NCI-H510A (cell line): ENCODE data around the gene CLDN9.

Experiments
- DNase-seq: peaks from one replicate; lab custom pipeline; 2025; lab: John Stamatoyannopoulos, UW

The CLDN9 gene

GRCh38 chr16:3056336-3057180 is 43.8 kb downstream of the CLDN9 start:
- no peak for DNase-seq

GRCh38 chr16:3057181-3058138 is 44.7 kb downstream of the CLDN9 start:
- DNase-seq = no peak

DNA sequence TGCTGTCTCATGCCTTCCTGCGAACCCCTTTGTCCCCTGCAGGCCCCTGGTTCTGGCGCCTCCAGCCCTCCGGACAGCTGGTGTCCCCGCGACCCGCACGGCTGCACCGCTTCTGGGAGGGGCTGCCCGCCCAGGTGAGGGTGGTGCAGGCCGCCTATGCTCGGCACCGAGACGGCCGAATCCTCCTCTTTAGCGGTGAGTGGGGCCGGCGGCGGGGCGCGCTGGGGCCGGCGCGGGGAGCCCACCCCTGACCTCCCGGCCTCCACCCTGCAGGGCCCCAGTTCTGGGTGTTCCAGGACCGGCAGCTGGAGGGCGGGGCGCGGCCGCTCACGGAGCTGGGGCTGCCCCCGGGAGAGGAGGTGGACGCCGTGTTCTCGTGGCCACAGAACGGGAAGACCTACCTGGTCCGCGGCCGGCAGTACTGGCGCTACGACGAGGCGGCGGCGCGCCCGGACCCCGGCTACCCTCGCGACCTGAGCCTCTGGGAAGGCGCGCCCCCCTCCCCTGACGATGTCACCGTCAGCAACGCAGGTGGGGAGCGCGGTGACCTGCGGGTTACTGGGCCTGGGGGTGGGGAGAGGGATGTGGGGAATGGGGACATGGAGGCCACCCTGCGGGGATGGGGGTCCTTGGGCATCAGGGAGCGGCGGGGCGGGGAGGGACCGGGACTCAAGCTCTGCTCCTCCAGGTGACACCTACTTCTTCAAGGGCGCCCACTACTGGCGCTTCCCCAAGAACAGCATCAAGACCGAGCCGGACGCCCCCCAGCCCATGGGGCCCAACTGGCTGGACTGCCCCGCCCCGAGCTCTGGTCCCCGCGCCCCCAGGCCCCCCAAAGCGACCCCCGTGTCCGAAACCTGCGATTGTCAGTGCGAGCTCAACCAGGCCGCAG is 45.7 kb downstream of the CLDN9 start:
- no peak for DNase-seq

DNA sequence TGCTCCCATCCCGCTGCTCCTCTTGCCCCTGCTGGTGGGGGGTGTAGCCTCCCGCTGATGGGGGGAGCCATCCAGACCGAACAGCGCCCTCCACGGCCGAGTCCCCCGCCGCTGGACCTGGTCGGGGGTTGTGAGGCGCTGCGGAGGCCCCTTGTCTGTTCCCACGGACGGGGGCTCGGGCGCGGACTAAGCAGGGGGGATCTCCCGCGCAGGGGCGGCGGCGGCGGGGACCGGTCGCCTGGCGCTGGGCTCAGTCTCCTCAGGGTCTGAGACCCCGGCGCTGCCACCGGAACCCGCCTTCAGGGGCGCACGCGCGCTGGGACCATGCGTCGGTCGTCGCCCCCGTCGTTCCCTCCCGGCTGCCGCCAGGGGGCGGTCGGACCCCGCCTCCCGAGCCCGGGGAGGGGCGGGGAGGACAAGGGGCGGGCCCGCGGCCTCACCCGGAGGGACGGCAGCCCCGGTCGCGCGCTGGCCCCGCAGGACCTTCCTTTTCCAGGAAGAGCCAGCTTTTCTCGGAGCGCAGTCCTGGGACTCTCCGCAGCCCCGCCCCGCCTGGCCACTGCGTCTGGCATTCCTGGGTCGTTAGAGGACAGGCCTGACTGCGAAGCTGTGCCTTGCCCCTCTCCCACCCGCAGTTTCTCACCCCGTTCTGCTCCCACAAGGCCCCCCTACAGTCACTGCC is 46.5 kb downstream of the CLDN9 start:
- no peak for DNase-seq

- no peak for DNase-seq
Observed at GRCh38 chr16:3059723-3060242, 47.1 kb downstream of the CLDN9 start.

- DNase-seq = no peak
Observed at GRCh38 chr16:3060339-3061127, 47.8 kb downstream of the CLDN9 start.

GRCh38 chr16:3062553-3062952 is 49.8 kb downstream of the CLDN9 start:
- no peak for DNase-seq

DNA sequence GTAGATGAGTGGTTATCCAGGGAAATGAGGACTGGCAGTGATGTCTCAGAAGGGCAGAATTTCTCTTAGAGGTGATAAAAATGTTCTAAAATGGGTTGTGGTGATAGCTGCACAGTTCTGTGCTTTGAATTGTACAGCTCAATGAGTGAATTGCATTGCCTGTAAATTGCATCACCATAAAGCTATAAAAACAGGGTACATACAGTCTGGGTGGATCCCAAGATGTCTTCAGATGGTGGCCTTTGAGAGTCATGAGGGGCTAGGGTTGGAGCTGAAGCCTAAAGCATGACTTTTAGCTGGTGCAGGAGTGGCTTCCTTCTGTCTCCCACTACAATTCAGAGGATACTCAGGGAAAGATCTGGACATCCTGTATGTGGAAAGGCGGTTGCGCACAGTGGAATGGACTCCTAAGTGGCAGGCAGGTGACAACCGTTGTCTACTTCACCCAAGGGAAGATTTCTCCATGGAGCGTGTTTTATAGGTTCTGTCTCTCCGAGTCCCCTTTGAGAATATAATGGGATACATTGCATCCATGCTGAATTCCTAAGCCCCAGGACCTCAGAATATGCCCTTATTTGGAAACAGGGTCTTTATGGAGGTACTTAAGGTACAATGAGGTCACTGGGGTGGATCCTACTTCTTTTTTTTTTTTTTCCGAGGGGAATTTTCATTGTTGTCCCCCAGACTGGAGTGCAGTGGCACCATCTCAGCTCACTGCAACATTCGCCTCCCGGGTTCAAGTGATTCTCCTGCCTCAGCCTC is 51.1 kb downstream of the CLDN9 start:
- DNase-seq = no peak
